Measurements from ENCODE around the gene FADS1. TPM values are rescaled to one million over a fixed set of nuclear protein-coding genes. Genes with fewer than 3 reads are reported as not detected.
A peak's percentile ranks its signal among the peaks of the same experiment; 100 is the strongest.

FADS1 gene
- total RNA-seq, 2 experiments from 2014 or later = 84.1 to 92.8 TPM

DNA sequence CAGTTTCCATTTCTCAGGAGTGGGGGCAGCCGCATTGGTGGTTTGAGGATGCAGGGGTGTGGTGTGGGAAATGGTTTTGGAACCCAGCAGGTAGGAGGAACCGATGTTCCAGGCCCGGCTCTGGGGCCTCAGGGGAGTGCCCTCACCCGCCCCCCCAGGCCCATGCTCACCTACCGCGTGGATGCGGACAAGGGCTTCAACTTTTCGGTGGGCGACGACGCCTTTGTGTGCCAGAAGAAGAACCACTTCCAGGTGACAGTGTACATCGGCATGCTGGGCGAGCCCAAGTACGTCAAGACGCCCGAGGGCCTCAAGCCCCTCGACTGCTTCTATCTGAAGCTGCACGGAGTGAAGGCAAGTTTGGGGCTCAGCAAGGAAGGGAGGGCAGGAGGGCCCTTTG, 43.0 kb downstream of the FADS1 start:
- no peaks in the 10 kb centered on the region for H3K36me3 Mint-ChIP-seq (ENCODE audit: low read depth)
- H3K4me1 Mint-ChIP-seq (ENCODE audit: low read depth) = peaks cover 29% of the 10 kb centered on the region
- H3K4me3 Mint-ChIP-seq = no peak overlapping the region
- ATAC-seq (no peak), DNase-seq (no peak)
- POLR2A ChIA-PET = no interaction called here
- H3K27me3 Mint-ChIP-seq (ENCODE audit: low read depth) = peaks cover 9% of the 10 kb centered on the region
- H3K9me3 Mint-ChIP-seq (ENCODE audit: insufficient read depth) = no peaks in the 10 kb centered on the region
- H3K27ac Mint-ChIP-seq = no peak overlapping the region
- CTCF ChIA-PET = no interaction called here

DNA sequence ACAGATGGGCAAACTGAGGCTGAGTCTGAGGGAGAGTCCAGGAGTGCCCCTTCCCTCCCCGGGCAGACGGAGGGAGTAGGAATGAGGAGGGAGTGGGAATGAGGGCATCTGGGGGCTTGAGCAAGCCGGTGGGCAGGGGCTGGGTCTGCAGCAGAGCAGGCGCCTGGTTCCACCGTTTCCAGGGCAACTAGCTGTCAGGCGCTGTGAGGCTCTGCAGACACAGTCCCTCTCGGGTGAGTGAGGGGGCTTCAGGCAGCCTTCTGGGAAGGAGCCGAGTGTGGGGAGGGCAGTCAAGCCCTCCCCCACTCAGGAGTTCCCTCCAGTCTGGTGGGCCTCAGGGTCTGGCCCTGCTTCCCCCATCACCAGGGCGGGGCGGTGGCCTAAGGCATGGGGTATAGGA, 43.4 kb downstream of the FADS1 start:
- CTCF ChIA-PET = no interaction called here
- no peak overlapping the region for H3K4me3 Mint-ChIP-seq
- H3K36me3 Mint-ChIP-seq (ENCODE audit: low read depth) = no peaks in the 10 kb centered on the region
- peaks cover 9% of the 10 kb centered on the region for H3K27me3 Mint-ChIP-seq (ENCODE audit: low read depth)
- ATAC-seq = no peak
- peak overlapping the region; percentile 74 for H3K27ac Mint-ChIP-seq
- peaks cover 29% of the 10 kb centered on the region for H3K4me1 Mint-ChIP-seq (ENCODE audit: low read depth)
- H3K9me3 Mint-ChIP-seq (ENCODE audit: insufficient read depth) = no peaks in the 10 kb centered on the region
- DNase-seq = no peak
- POLR2A ChIA-PET = interaction anchor here (1.0 kb wide), 1 partner anchor 18 kb away, joined by 3 read pairs; no protein-coding TSS in a partner anchor

DNA sequence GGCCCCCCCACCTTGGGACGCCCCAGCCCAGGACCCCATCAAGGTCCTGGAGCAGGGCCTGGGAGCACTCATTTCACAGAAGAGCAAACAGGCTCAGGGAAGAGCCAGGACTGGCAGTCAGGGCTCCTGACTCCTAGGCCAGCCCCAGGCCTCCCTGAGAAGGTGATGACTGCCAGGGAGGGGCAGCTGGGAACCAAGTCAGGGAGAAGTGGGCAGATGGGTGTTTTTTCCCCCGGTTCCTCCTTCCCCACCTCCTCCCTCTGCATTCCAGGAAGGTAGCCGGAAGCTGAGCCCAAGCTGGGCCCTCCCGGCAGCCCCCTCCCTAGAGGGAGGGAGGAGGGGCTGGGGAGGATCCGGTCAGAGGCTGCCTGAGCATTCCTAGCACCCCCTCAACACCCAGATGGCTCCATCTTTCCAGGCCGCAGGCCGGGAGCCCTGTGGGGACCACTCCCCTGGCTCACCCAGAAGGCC, 44.8 kb downstream of the FADS1 start:
- H3K27me3 Mint-ChIP-seq (ENCODE audit: low read depth) = peaks cover 3% of the 10 kb centered on the region
- H3K4me1 Mint-ChIP-seq (ENCODE audit: low read depth) = peaks cover 23% of the 10 kb centered on the region
- ATAC-seq (no peak), DNase-seq (no peak)
- H3K27ac Mint-ChIP-seq = no peak overlapping the region
- CTCF ChIA-PET = interaction anchor here (1.0 kb wide), 2 partner anchors 20 to 25 kb away, joined by 3 to 5 read pairs; partner anchors contain the start of gene TMEM258
- no peaks in the 10 kb centered on the region for H3K9me3 Mint-ChIP-seq (ENCODE audit: insufficient read depth)
- H3K36me3 Mint-ChIP-seq (ENCODE audit: low read depth) = no peaks in the 10 kb centered on the region
- POLR2A ChIA-PET = interaction anchor here (1.0 to 1.2 kb wide), 2 partner anchors 20 to 42 kb away, joined by 3 to 5 read pairs; no protein-coding TSS in a partner anchor
- H3K4me3 Mint-ChIP-seq = no peak overlapping the region

DNA sequence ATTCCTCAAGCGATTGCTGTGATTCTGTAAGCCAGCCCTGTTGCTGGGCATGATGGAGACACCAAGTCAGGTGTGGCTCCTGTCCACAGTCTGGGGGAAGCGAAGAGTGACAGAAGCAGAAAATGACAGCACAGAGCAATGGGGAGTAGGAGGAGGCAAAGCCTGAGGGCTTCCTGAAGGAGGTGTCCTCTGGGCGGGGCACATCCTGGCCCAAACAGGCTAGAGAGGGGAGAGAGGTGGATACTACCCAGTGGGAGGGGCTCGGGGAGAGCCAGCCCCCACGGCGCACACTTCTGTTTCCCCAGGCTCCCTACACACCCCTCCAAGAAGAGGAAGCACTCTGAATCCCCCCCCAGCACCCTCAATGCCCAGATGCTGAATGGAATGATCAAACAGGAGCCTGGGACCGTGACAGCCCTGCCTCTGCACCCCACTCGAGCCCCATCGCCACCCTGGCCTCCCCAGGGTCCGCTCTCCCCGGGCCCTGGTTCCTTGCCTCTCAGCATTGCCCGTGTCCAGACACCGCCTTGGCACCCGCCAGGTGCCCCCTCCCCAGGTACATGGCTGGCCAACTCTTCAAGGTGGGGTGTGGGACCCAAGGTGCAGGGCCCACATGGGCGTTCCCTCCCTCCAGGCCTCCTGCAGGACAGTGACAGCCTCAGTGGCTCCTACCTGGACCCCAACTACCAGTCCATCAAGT, 45.5 kb downstream of the FADS1 start:
- H3K4me1 Mint-ChIP-seq (ENCODE audit: low read depth) = peaks cover 17% of the 10 kb centered on the region
- POLR2A ChIA-PET = no interaction called here
- H3K36me3 Mint-ChIP-seq (ENCODE audit: low read depth) = no peaks in the 10 kb centered on the region
- no peak overlapping the region for H3K4me3 Mint-ChIP-seq
- DNase-seq = no peak
- H3K27ac Mint-ChIP-seq = peak overlapping the region; percentile 18
- peaks cover 3% of the 10 kb centered on the region for H3K27me3 Mint-ChIP-seq (ENCODE audit: low read depth)
- CTCF ChIA-PET = no interaction called here
- no peak for ATAC-seq
- H3K9me3 Mint-ChIP-seq (ENCODE audit: insufficient read depth) = no peaks in the 10 kb centered on the region

DNA sequence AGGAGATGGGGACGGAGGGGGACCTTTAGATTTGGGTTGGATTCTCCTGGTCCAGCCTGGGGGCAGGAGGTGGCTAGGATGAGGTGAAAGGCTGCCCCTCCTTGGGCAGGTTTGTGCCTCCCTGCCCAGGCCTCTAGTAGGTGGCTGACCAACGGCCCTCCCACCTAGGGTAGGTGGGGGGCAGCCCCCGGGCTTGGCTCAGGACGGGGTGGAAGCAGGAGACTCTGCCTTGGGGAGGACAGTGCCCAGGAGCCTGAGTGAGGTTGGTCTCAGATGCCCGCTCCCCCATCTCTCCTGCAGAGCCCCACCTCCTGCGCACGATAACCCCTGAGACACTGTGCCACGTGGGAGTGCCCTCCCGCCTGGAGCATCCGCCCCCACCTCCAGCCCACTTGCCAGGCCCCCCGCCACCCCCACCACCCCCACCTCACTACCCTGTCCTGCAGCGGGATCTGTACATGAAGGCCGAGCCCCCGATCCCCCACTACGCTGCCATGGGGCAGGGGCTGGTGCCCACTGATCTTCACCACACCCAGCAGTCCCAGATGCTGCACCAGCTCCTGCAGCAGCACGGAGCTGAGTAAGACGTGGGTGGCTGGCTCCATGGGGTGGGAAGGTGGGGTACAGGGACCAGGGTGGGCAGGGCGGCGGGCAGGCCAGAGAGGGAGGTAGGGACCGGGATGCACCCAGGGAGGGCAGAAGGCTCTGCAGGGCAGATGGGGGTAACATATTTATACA, 46.7 kb downstream of the FADS1 start:
- ChIA-PET POLR2A (no interaction called here), CTCF (no interaction called here)
- DNase-seq = no peak
- H3K36me3 Mint-ChIP-seq (ENCODE audit: low read depth) = no peaks in the 10 kb centered on the region
- no peaks in the 10 kb centered on the region for H3K9me3 Mint-ChIP-seq (ENCODE audit: insufficient read depth)
- no peaks in the 10 kb centered on the region for H3K27me3 Mint-ChIP-seq (ENCODE audit: low read depth)
- ATAC-seq = no peak
- H3K27ac Mint-ChIP-seq = no peak overlapping the region
- H3K4me1 Mint-ChIP-seq (ENCODE audit: low read depth) = peaks cover 14% of the 10 kb centered on the region
- no peak overlapping the region for H3K4me3 Mint-ChIP-seq

DNA sequence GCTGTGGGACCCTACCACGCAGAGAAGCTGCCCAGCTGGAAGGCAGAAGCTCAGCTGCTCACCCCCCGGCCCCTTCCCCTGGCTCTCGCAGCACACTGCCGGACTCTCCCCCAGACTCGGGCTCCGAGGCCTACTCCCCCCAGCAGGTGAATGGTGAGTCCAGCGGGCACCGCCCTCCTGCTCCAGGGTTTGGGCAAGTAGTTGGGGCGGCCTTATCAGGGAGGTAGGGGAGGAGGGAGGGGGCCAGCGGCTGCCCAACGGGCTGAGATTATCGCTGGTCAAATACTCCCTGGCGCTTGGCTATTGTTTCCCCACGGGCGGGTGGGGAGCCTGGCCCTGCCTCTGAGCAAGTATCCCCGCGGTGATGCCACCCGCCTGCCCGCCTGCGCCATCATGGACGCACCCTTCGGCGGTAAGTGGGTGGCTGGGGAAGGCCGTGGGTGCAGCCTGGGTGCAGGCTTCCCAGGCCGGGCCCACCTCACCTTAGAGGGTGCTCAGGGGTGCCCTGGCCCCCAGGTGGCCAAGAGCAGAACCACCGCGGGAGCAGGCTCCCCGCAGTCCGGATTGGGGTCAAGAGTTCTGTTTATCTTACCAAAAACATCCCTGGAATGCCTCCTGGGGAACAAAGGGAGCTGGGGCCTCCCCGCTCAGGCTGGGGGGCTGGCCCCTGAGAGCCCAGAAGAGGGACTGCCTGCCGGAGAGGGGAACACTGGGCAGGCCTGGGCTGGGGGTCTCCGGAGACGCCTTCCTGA, 47.5 kb downstream of the FADS1 start:
- no peak overlapping the region for H3K27ac Mint-ChIP-seq
- H3K4me1 Mint-ChIP-seq (ENCODE audit: low read depth) = peaks cover 14% of the 10 kb centered on the region
- no peaks in the 10 kb centered on the region for H3K36me3 Mint-ChIP-seq (ENCODE audit: low read depth)
- no peak for DNase-seq
- H3K27me3 Mint-ChIP-seq (ENCODE audit: low read depth) = no peaks in the 10 kb centered on the region
- no peak for ATAC-seq
- no peaks in the 10 kb centered on the region for H3K9me3 Mint-ChIP-seq (ENCODE audit: insufficient read depth)
- ChIA-PET POLR2A (no interaction called here), CTCF (no interaction called here)
- H3K4me3 Mint-ChIP-seq = no peak overlapping the region

DNA sequence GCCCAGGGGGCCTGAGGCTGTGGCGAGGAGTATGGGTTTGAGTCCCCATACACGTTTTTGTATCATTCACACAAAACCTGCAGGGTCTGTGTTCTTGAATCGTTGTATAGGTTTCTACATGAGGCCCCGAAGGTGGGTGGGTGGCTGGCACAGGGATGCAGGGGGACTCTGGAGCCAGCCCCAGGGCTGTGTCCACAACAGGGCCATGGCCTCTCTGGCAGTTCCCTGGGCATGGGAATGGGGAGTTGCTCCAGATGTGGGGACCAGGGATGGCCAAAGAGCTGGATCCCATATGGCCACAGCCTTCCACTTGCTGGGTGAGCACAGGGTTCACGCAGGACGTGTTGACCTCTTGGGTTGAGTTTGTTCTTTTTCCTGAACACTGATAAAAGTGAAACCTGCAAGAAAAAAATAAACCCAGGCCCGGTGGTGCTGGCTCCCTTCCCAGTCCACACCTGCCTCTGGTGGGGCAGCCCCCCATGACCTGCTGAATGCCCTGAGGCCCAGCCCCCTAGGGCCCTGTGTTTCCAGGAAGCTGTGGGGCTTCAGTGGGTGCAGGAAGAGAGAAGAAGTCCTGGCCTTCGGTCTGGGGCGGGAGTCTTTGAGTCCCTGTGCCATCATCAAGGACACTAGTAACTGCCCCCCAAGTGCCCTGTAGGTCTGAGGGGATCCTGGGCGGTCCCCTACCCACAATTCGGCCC, 48.3 kb downstream of the FADS1 start:
- H3K4me1 Mint-ChIP-seq (ENCODE audit: low read depth) = peaks cover 14% of the 10 kb centered on the region
- CTCF ChIA-PET = no interaction called here
- no peak for DNase-seq

DNA sequence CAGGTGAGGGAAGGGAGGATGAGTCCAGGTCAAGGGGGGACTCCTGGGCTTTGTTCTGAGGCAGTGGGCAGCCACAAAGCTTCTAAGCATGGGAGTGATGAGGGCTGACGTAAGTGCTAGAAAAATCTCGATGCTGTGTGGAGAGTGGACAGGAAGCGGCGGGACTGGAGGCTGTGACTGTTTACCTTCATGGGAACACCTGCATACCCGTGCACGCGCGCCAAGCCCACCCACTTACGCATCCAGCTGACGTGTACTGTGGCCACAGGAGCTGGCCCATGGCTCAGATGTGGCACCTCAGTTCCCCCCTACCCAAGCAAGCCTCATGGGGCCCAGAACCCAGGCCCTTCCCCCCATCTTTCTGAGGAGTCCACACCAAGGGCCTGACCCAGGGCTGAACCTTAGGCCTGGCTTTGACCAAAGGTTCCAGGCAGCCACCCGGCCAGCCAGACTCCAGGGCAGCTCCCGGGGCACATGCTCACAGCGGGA, 50.4 kb downstream of the FADS1 start:
- Mint-ChIP-seq H3K4me3 (no peak overlapping the region), H3K27me3 (ENCODE audit: low read depth) (peaks cover 3% of the 10 kb centered on the region), H3K36me3 (ENCODE audit: low read depth) (no peaks in the 10 kb centered on the region), H3K9me3 (ENCODE audit: insufficient read depth) (no peaks in the 10 kb centered on the region), H3K27ac (no peak overlapping the region), H3K4me1 (ENCODE audit: low read depth) (peaks cover 4% of the 10 kb centered on the region)
- CTCF ChIA-PET = interaction anchor here (1.1 to 1.3 kb wide), 2 partner anchors 22 to 33 kb away, joined by 3 to 5 read pairs; no protein-coding TSS in a partner anchor
- DNase-seq = no peak
- no peak for ATAC-seq
- POLR2A ChIA-PET = no interaction called here

More for the DNA sequence above, 48.3 kb downstream of the FADS1 start:
- POLR2A ChIA-PET = no interaction called here
- Mint-ChIP-seq H3K9me3 (ENCODE audit: insufficient read depth) (no peaks in the 10 kb centered on the region), H3K4me3 (no peak overlapping the region), H3K27me3 (ENCODE audit: low read depth) (no peaks in the 10 kb centered on the region), H3K36me3 (ENCODE audit: low read depth) (no peaks in the 10 kb centered on the region), H3K27ac (no peak overlapping the region)
- no peak for ATAC-seq

DNA sequence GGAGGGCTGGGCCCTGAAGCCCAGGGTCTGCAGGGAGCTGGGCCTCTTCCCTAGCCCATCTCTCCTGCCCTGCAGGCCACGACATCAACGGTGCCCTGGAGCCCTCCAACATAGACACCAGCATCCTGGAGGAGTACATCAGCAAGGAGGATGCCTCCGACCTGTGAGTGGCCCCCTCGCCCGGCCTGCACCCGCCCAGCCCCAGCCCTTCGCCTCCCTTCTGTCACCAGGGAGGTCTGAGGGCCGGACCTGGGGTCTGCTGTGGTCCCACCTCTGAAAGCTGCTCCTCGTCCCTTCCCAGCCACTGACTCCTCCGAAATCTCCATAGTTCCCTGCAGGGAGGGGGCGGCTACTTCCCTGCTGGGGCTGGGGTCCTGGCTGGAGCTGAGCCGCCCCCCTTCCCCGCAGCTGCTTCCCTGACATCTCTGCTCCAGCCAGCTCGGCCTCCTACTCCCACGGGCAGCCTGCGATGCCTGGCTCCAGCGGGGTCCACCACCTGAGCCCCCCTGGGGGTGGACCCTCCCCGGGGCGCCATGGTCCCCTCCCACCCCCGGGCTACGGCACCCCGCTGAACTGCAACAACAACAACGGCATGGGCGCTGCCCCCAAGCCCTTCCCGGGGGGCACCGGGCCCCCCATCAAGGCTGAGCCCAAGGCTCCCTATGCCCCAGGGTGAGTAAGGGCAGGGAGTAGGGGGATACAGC, 51.1 kb downstream of the FADS1 start:
- POLR2A ChIA-PET = no interaction called here

DNA sequence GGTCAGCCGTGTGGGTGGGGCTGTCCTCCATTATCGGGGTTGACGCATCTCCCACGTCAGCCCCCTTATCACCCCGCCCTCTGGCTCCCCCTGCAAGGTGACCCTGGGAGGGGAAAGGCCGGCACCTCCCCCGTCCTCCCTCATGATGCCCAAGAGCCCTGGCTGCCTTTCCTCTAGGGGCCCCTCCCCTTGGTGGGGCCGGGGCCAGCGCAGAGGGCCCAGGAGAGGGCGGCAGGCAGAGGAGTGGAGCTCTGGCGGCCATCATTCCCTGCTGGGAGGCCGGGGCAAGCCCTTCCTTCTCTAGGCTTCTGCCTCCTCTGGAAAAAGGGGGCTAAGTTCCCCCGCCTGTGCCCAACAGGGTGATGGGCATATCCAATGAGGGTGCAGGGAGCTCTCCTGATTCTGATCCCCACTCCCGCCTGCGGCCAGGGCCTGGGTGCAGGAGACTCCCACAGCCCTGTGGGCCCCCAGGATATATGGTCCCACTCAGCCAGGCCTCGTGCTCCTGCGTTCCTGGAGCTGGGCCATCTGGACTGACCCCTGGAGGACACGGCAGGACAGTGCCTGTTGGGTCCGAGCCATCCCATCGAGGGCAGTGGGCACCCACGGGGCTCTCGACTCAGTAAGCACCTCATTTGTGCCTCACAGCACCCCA, 52.1 kb downstream of the FADS1 start:
- Mint-ChIP-seq H3K4me3 (no peak overlapping the region), H3K9me3 (ENCODE audit: insufficient read depth) (no peaks in the 10 kb centered on the region), H3K4me1 (ENCODE audit: low read depth) (no peaks in the 10 kb centered on the region), H3K27ac (no peak overlapping the region), H3K36me3 (ENCODE audit: low read depth) (no peaks in the 10 kb centered on the region), H3K27me3 (ENCODE audit: low read depth) (peaks cover 3% of the 10 kb centered on the region)
- DNase-seq = no peak
- CTCF ChIA-PET = interaction anchor here (1.0 to 1.6 kb wide), 3 partner anchors 16 to 32 kb away, joined by 3 read pairs; no protein-coding TSS in a partner anchor
- POLR2A ChIA-PET = no interaction called here
- ATAC-seq = no peak

More for the DNA sequence above, 51.1 kb downstream of the FADS1 start:
- CTCF ChIA-PET = interaction anchor here (1.0 to 1.6 kb wide), 3 partner anchors 18 to 31 kb away, joined by 3 read pairs; no protein-coding TSS in a partner anchor
- no peaks in the 10 kb centered on the region for H3K9me3 Mint-ChIP-seq (ENCODE audit: insufficient read depth)
- DNase-seq = no peak
- no peaks in the 10 kb centered on the region for H3K4me1 Mint-ChIP-seq (ENCODE audit: low read depth)
- no peaks in the 10 kb centered on the region for H3K36me3 Mint-ChIP-seq (ENCODE audit: low read depth)
- H3K27ac Mint-ChIP-seq = no peak overlapping the region
- ATAC-seq = no peak
- H3K27me3 Mint-ChIP-seq (ENCODE audit: low read depth) = peaks cover 3% of the 10 kb centered on the region
- H3K4me3 Mint-ChIP-seq = no peak overlapping the region
